ENCODE measurements around the gene HOXD4. TPM values are rescaled to one million over a fixed set of nuclear protein-coding genes. Genes with fewer than 3 reads are reported as not detected.
A peak's percentile ranks its signal among the peaks of the same experiment; 100 is the strongest.

Gene HOXD4
- total and polyA plus RNA-seq, 4 experiments from 2014 or later = not detected

DNA sequence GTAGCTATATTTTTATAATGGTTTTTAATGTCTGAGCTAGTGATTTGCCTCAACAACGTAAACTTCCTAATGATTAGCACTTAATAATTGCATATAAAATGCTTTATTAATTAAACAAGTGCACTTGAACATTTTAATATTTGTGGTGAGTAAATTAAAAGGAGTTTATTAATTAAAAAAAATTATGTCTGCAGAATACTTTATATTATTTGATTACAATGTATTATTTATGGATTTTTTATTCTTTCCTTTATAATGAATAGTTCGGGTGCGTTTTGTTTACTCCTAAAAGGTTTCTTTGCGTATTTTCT is 19.5 kb upstream of the HOXD4 start:
- no peak overlapping the region for H3K27ac ChIP-seq (ENCODE audit: low read depth, low read length)
- ChIA-PET POLR2A (ENCODE audit: partially characterized antibody) (interaction anchor here (0.9 to 1.6 kb wide), 2 partner anchors 9 to 30 kb away, joined by 3 read pairs; no protein-coding TSS in a partner anchor), CTCF (ENCODE audit: partially characterized antibody) (interaction anchor here (1.2 to 4.4 kb wide), 8 partner anchors 8 to 1033 kb away, joined by 3 to 32 read pairs (median 9); no protein-coding TSS in a partner anchor)
- Mint-ChIP-seq H3K27ac (peak overlapping the region in 2 of 7 donors; percentile 83 to 88), H3K36me3 (peaks cover 3 to 8% of the 10 kb centered on the region in 2 donors), H3K27me3 (peaks cover 66 to 68% of the 10 kb centered on the region in 2 donors), H3K4me1 (peaks cover 19 to 58% (median 37%) of the 10 kb centered on the region in 4 donors), H3K4me3 (peak overlapping the region; percentile 78 to 89 (median 86)), H3K9me3 (peaks cover 0 to 43% (median 19%) of the 10 kb centered on the region in 8 donors)
- intact Hi-C loops (cut with micrococcal nuclease) = loop anchor here (5.0 kb wide), 1 partner anchor 130 kb away; the partner anchor contains the start of gene LNPK
- H3K27me3 ChIP-seq (ENCODE audit: insufficient read depth, low read length) = peaks cover 86% of the 10 kb centered on the region
- H3K36me3 ChIP-seq (ENCODE audit: insufficient read depth, low read length) = no peaks in the 10 kb centered on the region
- H3K4me1 ChIP-seq (ENCODE audit: insufficient read depth, low read length) = peaks cover 44% of the 10 kb centered on the region
- no peak overlapping the region for H3K4me3 ChIP-seq (ENCODE audit: low read length in 2 of 2)
- H3K9me3 ChIP-seq (ENCODE audit: control insufficient read depth in 1 of 2, low read length in 2 of 2) = no peaks in the 10 kb centered on the region
- DNase-seq = no peak

DNA sequence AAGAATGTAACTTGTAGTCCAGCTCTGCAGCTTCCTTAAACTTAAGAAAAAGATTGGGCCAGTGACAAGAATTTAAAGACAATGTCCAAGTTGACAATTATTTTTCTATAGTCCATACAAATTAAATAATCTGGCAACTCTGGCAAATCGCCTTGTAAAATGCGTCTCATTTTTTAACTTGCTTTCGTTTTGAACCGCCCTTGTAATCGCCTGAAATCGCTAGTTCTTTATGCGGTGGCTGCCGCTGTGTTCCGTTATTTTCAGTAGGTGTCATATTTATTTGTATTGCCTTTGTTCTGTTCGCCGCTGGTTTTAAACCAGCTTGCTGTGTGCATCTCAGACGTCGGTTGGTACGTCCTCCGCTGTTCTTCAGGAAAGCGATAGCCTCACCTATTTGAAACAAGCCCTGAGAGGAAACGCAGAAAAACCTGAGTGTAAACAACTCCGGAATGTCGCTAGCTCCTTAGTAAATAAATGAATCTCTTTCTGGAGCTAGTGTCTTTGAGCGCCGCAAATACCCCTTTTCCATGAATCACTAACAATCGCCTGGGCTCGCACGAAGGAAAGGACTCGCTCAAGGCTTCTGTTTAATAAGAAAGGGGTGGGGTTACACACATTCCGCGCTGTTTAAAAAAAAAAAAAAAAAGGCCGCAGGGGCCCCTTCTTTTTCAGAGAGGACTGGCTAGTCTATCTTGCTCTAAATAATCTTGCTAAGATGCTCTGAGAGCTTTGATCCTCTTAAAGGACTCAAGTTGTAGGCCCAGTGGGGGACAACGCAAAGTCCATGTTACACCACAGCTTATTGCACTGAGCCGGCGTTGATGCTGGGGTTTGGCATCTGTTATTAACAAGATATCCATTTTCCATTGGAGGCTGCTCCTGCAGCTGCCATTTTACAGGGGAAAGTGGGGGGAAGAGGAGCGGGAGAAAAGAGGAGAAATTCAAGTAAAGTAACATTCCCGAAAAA is 18.9 kb upstream of the HOXD4 start:
- Histone ChIP-seq H3K36me3 (ENCODE audit: insufficient read depth, low read length) (no peaks in the 10 kb centered on the region), H3K27ac (ENCODE audit: low read depth, low read length) (no peak overlapping the region), H3K4me3 (ENCODE audit: low read length in 2 of 2) (peak overlapping the region; percentile 25 to 38), H3K27me3 (ENCODE audit: insufficient read depth, low read length) (peaks cover 87% of the 10 kb centered on the region), H3K9me3 (ENCODE audit: control insufficient read depth in 1 of 2, low read length in 2 of 2) (no peaks in the 10 kb centered on the region), H3K4me1 (ENCODE audit: insufficient read depth, low read length) (peaks cover 49% of the 10 kb centered on the region)
- Mint-ChIP-seq H3K4me3 (peak overlapping the region; percentile 78 to 89 (median 86)), H3K4me1 (peaks cover 21 to 58% (median 40%) of the 10 kb centered on the region in 4 donors), H3K9me3 (peaks cover 0 to 45% (median 22%) of the 10 kb centered on the region in 8 donors), H3K36me3 (peaks cover 3 to 8% of the 10 kb centered on the region in 2 donors), H3K27ac (peak overlapping the region in 3 of 7 donors; percentile 30 to 83 (median 52)), H3K27me3 (peaks cover 64 to 72% of the 10 kb centered on the region in 2 donors)
- ChIA-PET CTCF (ENCODE audit: partially characterized antibody) (interaction anchor here (0.7 to 4.4 kb wide), 10 partner anchors 8 to 1032 kb away, joined by 3 to 32 read pairs (median 6); no protein-coding TSS in a partner anchor), POLR2A (ENCODE audit: partially characterized antibody) (interaction anchor here (1.6 kb wide), 1 partner anchor 29 kb away, joined by 3 read pairs; no protein-coding TSS in a partner anchor)
- intact Hi-C loops (cut with micrococcal nuclease) = loop anchor here (5.0 kb wide), 1 partner anchor 130 kb away; the partner anchor contains the start of gene LNPK
- peak in 2 of 5 donors; percentile 34 to 38 for DNase-seq

DNA sequence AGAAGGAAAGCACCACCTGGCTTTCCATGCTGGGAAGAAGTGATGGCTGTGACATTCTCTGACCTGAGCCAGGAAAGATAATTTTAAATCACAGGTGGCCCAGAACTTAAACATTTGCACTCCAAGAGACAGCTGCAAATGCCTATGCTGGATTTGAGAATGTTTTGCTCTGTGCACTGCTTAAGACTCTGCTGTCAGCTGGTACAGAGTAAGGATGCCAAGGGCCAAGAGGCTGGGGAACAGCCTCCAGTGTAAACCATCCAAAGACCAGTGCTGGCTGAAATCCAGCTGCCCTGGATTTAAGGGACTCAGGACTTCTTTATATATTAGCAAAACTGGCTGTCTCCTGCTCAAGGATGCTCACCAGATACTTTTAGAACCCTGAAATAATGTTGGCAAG is 18.0 kb upstream of the HOXD4 start:
- Histone ChIP-seq H3K4me1 (ENCODE audit: insufficient read depth, low read length) (peaks cover 46% of the 10 kb centered on the region), H3K36me3 (ENCODE audit: insufficient read depth, low read length) (no peaks in the 10 kb centered on the region), H3K9me3 (ENCODE audit: control insufficient read depth in 1 of 2, low read length in 2 of 2) (no peaks in the 10 kb centered on the region), H3K27me3 (ENCODE audit: insufficient read depth, low read length) (peaks cover 87% of the 10 kb centered on the region), H3K4me3 (ENCODE audit: low read length in 2 of 2) (no peak overlapping the region), H3K27ac (ENCODE audit: low read depth, low read length) (no peak overlapping the region)
- intact Hi-C loops (cut with micrococcal nuclease) = loop anchor here (5.0 kb wide), 1 partner anchor 131 kb away; the partner anchor contains the start of gene LNPK
- Mint-ChIP-seq H3K36me3 (peaks cover 1 to 8% of the 10 kb centered on the region in 2 donors), H3K27ac (peak overlapping the region in 1 of 7 donors; percentile 52), H3K4me1 (peaks cover 17 to 59% (median 37%) of the 10 kb centered on the region in 4 donors), H3K9me3 (peaks cover 0 to 39% (median 29%) of the 10 kb centered on the region in 8 donors), H3K27me3 (peaks cover 65 to 73% of the 10 kb centered on the region in 2 donors), H3K4me3 (no peak overlapping the region)
- CTCF ChIA-PET (ENCODE audit: partially characterized antibody) = interaction anchor here (1.1 to 4.4 kb wide), 5 partner anchors 321 to 1015 kb away, joined by 3 to 32 read pairs (median 4); no protein-coding TSS in a partner anchor
- POLR2A ChIA-PET (ENCODE audit: partially characterized antibody) = interaction anchor here (1.6 kb wide), 1 partner anchor 29 kb away, joined by 3 read pairs; no protein-coding TSS in a partner anchor
- DNase-seq = no peak

DNA sequence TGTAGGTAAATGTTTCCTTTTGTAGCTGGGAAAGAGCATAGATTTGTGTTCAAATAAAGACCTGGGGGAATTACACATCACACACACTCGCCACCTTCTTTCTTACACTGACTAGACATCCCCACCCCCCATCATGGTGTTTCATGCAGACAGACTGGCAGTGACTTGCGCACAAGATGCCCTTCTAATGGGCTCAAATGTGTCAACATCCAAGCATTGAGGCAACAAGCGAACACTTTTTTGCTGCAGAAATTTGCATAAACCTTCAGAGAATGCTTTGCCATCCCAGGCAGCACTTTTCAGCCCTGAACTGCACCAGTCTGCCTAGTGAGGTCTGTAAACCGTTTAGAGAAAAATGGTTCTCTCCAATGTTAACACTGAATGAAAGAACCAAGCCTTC is 17.3 kb upstream of the HOXD4 start:
- Mint-ChIP-seq H3K9me3 (peaks cover 0 to 37% (median 35%) of the 10 kb centered on the region in 8 donors), H3K36me3 (peaks cover 1 to 8% of the 10 kb centered on the region in 2 donors), H3K4me3 (peak overlapping the region in 1 of 8 donors; percentile 4), H3K4me1 (peaks cover 13 to 55% (median 36%) of the 10 kb centered on the region in 4 donors), H3K27ac (no peak overlapping the region), H3K27me3 (peaks cover 67 to 74% of the 10 kb centered on the region in 2 donors)
- H3K27ac ChIP-seq (ENCODE audit: low read depth, low read length) = no peak overlapping the region
- intact Hi-C loops (cut with micrococcal nuclease) = loop anchor here (5.0 kb wide), 1 partner anchor 132 kb away; the partner anchor contains the start of gene LNPK
- H3K36me3 ChIP-seq (ENCODE audit: insufficient read depth, low read length) = no peaks in the 10 kb centered on the region
- POLR2A ChIA-PET (ENCODE audit: partially characterized antibody) = no interaction called here
- DNase-seq = no peak
- H3K4me1 ChIP-seq (ENCODE audit: insufficient read depth, low read length) = peaks cover 42% of the 10 kb centered on the region
- CTCF ChIA-PET (ENCODE audit: partially characterized antibody) = interaction anchor here (1.4 to 4.4 kb wide), 2 partner anchors 320 to 518 kb away, joined by 4 to 32 read pairs; no protein-coding TSS in a partner anchor
- peaks cover 87% of the 10 kb centered on the region for H3K27me3 ChIP-seq (ENCODE audit: insufficient read depth, low read length)
- no peak overlapping the region for H3K4me3 ChIP-seq (ENCODE audit: low read length in 2 of 2)
- H3K9me3 ChIP-seq (ENCODE audit: control insufficient read depth in 1 of 2, low read length in 2 of 2) = no peaks in the 10 kb centered on the region

DNA sequence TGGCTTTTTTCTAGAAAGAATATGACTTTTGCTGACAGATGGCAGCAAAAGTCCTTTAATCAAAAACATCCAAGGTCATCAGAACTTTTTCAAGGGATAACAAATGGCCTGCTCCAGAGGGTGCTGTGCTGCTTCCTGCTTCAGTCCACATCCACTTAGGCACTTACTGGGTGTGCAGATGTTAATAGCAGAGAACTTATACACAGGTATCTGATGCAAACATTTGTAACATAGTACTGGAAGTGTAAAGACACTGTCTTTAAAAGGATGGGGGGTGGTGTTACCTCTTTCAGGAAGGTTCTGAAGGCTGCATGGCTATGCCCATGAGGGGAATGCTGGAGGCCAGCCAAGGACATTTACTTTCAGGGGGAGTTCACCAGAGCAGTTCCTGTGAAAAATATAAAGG is 16.3 kb upstream of the HOXD4 start:
- peaks cover 13 to 57% (median 40%) of the 10 kb centered on the region in 4 donors for H3K4me1 Mint-ChIP-seq
- no peak for DNase-seq
- H3K27ac ChIP-seq (ENCODE audit: low read depth, low read length) = no peak overlapping the region
- intact Hi-C loops (cut with micrococcal nuclease) = no loop called here
- no peaks in the 10 kb centered on the region for H3K36me3 ChIP-seq (ENCODE audit: insufficient read depth, low read length)
- H3K9me3 ChIP-seq (ENCODE audit: control insufficient read depth in 1 of 2, low read length in 2 of 2) = no peaks in the 10 kb centered on the region
- H3K27me3 ChIP-seq (ENCODE audit: insufficient read depth, low read length) = peaks cover 91% of the 10 kb centered on the region
- H3K9me3 Mint-ChIP-seq = peaks cover 0 to 44% (median 41%) of the 10 kb centered on the region in 8 donors
- peak overlapping the region in 1 of 8 donors; percentile 59 for H3K4me3 Mint-ChIP-seq
- ChIA-PET CTCF (ENCODE audit: partially characterized antibody) (interaction anchor here (1.6 to 2.1 kb wide), 2 partner anchors 8 to 320 kb away, joined by 6 to 8 read pairs; no protein-coding TSS in a partner anchor), POLR2A (ENCODE audit: partially characterized antibody) (no interaction called here)
- peak overlapping the region in 2 of 7 donors; percentile 35 to 54 for H3K27ac Mint-ChIP-seq
- H3K36me3 Mint-ChIP-seq = peaks cover 1 to 8% of the 10 kb centered on the region in 2 donors
- H3K4me3 ChIP-seq (ENCODE audit: low read length in 2 of 2) = no peak overlapping the region
- H3K4me1 ChIP-seq (ENCODE audit: insufficient read depth, low read length) = peaks cover 39% of the 10 kb centered on the region
- peaks cover 73 to 78% of the 10 kb centered on the region in 2 donors for H3K27me3 Mint-ChIP-seq

DNA sequence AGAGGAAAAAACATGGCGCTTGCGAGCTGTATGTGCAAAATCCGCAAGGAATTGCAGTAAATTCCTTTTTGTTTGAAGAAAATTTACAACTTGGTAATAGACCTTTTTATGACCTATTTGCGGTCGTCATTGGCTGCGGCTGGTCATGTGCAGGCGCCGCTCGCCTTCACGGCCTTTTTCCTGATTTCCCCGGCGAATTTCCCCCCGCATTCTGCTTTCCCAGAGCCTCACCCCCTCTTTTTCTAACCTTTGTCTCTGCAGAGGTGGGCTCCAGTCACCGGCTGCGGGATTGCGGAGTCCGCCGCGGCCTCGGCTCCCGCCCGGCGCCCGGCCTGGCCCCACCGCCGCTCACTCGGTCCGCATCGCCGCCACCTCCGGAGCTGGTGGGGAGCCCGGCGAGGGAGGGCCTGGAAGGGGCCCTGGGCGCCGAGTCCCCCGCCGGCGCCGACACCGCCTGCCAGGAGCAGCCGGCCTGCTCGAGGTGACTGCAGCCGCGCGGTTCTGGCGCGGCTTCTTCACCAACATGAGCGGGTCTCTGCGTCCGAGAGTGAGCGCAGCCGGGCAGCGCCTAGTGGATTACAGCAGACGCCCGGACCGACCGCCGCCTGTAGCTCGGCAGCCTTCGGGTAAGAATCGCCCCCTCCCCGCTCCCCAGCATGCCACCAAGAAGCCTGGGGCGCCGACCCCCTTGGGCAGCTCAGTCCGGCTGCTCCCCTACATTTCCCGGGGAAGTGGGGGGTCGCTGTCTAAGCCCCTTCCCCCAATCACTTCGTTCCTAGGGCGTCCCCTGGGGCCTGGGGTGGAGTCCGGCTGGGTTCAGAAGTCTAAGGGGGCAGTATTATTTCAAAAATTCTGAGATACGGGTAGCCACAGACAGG is 14.7 kb upstream of the HOXD4 start:
- DNase-seq = no peak
- peak overlapping the region in 6 of 8 donors; percentile 48 to 77 (median 66) for H3K4me3 Mint-ChIP-seq
- CTCF ChIA-PET (ENCODE audit: partially characterized antibody) = interaction anchor here (1.6 to 2.1 kb wide), 2 partner anchors 9 to 319 kb away, joined by 6 to 8 read pairs; no protein-coding TSS in a partner anchor
- H3K36me3 Mint-ChIP-seq = peaks cover 2 to 8% of the 10 kb centered on the region in 2 donors
- Histone ChIP-seq H3K27ac (ENCODE audit: low read depth, low read length) (no peak overlapping the region), H3K27me3 (ENCODE audit: insufficient read depth, low read length) (peaks cover 94% of the 10 kb centered on the region), H3K4me1 (ENCODE audit: insufficient read depth, low read length) (peaks cover 38% of the 10 kb centered on the region), H3K4me3 (ENCODE audit: low read length in 2 of 2) (no peak overlapping the region), H3K9me3 (ENCODE audit: control insufficient read depth in 1 of 2, low read length in 2 of 2) (no peaks in the 10 kb centered on the region), H3K36me3 (ENCODE audit: insufficient read depth, low read length) (no peaks in the 10 kb centered on the region)
- peaks cover 0 to 41% (median 34%) of the 10 kb centered on the region in 8 donors for H3K9me3 Mint-ChIP-seq
- peaks cover 72 to 79% of the 10 kb centered on the region in 2 donors for H3K27me3 Mint-ChIP-seq
- peak overlapping the region in 2 of 7 donors; percentile 26 to 54 for H3K27ac Mint-ChIP-seq
- intact Hi-C loops (cut with micrococcal nuclease) = no loop called here
- POLR2A ChIA-PET (ENCODE audit: partially characterized antibody) = no interaction called here
- peaks cover 18 to 54% (median 39%) of the 10 kb centered on the region in 4 donors for H3K4me1 Mint-ChIP-seq

Measured in CD4-positive, alpha-beta memory T cell (primary cell).